Ureter (tissue), 1 donor: ENCODE data around the gene CCDC152. TPM values are rescaled to one million over a fixed set of nuclear protein-coding genes. Genes with fewer than 3 reads are reported as not detected.
"Not testable (repeated sequence)": the region's sequence is repeated elsewhere in the genome, so short reads cannot be mapped to it uniquely, and the experiment has no call there.

ENCODE experiments used
- DNase-seq: peaks from one replicate; pipeline ENCODE4 v3.0.0-alpha.2; 2020; ENCODE audit warnings: low spot score
- total RNA-seq: library from RNA; stranded (reverse); gene quantifications from one replicate; pipeline ENCODE4 v1.2.4, GENCODE V29; 2023
- donor health status: DM: yes; HTN: yes; CAD: no.

CCDC152 gene
- total RNA-seq, 1 donor from 2014 or later: 0.47 TPM

DNA sequence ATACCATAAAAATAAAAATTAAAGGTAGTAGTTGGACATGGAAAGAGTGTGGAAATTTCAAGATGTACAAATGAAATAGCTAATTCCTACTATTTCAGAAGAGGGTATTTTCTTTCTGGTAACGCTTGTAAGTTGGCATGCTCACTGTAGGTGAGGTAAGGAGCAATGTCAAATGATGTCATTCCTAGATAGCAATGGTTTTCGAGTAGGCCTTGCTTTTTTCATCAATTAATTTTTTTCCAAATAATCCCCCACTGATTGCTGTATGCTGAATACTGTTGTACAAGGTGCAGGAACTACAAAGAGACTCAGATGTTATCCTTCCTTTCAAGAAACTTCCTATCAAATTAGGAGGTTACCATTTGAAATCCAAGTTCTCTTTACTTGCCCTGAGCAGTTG lies 56.0 kb downstream of the CCDC152 start:
- DNase-seq: no peak

GRCh38 chr5:42813533-42813932 lies 56.9 kb downstream of the CCDC152 start:
- DNase-seq: no peak

DNA sequence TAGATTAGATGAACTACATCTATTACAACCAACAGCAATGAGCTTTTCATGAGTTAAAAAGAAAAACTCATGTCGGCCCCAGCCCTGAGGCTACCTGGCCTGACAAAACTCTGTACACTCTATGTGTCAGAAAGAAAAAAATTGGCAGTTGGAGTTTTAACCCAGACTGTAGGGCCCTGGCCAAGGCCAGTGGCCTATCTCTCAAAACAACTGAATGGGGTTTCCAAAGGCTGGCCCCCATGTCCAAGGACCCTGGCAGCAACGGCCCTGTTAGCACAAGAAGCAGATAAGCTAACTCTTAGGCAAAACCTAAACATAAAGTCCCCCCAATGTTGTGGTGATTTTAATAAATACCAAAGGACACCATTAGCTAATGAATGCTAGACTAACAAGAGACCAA lies 59.9 kb downstream of the CCDC152 start:
- not testable (repeated sequence) for DNase-seq

DNA sequence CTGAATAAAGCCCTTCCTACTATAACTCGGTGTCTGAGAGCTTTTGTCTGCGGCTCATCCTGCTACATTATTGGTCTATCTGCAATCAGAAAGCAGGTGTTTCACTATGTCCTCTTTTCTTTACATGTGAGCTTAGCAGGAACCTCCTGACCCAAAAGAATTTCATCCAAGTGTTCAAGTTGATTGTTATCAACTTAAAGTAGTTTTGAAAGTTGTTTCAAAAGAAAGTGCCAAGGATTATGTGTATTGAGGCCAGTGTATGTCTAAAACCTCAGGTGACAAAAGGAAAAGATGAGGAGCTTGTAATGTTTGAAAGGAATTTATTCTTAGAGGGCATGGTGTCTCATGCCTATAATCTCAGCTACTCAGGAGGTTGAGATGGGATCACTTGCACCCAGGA lies 63.1 kb downstream of the CCDC152 start:
- no peak for DNase-seq

DNA sequence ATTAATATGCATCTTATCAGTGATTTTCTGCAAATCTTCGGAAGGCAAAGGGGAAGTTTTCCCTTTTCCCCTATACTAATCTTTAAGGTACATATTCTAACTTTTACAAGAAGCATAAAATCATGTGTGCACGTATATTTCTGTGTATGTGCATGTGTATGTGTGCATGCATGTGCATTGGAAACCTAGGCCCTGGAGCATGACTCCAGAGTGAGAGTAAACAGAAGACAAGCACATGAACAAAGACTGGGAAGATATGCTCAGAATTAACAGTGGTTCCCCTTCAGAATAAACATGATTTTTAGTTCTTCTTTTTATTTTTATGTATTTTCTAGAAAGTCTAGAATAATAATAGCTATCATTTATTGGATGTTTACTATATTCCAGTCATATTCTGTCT lies 65.9 kb downstream of the CCDC152 start:
- DNase-seq: no peak

- DNase-seq: no peak
These were observed 67.8 kb downstream of the CCDC152 start for GRCh38 chr5:42824347-42824976.

GRCh38 chr5:42825422-42826148 lies 69.0 kb downstream of the CCDC152 start:
- DNase-seq: no peak

- DNase-seq: no peak
These were observed 70.3 kb downstream of the CCDC152 start for GRCh38 chr5:42826757-42827515.

DNA sequence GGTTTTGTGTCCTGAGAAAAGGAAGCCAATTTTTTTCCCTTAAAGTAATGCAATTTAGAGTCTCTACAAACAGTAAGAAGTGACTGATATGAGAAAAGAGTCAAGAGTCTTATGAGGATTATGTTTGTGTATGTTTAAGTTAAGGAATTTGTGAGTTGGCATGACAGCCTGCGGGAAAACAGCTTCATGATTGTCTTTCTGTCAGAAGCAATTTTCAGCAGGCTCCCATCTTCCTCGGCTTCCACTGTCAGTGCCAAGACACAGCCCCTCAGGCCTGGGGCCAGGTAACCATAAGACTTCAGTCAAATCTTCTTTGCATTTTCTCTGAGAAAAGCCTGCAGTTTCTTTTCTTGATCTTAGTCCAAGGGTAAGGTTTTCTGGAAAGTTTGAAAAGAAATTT lies 72.1 kb downstream of the CCDC152 start:
- no peak for DNase-seq

DNA sequence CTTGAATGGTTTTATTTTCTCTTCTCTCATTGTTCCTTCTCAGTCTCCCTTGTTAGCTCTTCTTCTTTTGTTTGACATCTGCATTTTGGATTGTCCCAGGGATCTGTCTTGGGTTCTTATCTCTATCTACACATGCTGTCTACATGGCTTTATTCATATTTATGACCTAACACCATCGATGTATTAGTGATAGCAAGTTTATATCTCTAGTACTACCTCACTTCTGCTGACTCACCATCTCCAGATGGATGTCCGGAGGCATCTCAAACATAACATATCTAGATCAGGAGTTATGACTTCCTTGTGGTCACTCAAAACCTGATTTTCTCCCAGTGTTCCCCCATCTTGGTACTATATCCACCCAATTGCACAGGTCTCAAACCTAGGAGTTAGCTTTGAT lies 74.3 kb downstream of the CCDC152 start:
- DNase-seq: no peak

DNA sequence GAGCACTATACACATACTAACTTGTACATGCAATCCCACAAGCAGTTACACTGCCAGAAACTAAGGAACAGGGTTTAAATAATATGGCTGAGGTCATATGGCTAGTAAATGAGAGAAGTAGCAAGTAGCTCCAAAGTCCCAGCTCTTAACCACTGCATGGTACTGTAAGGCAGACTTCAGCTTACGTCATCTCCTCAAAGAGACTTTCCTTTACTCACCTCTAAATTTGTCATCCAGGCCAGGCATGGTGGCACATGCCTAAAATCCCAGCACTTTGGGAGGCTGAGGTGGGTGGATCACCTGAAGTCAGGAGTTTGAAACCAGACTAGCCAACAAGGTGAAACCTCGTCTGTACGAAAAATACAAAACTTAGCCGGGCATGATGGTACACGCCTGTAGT lies 75.4 kb downstream of the CCDC152 start:
- DNase-seq: no peak

DNA sequence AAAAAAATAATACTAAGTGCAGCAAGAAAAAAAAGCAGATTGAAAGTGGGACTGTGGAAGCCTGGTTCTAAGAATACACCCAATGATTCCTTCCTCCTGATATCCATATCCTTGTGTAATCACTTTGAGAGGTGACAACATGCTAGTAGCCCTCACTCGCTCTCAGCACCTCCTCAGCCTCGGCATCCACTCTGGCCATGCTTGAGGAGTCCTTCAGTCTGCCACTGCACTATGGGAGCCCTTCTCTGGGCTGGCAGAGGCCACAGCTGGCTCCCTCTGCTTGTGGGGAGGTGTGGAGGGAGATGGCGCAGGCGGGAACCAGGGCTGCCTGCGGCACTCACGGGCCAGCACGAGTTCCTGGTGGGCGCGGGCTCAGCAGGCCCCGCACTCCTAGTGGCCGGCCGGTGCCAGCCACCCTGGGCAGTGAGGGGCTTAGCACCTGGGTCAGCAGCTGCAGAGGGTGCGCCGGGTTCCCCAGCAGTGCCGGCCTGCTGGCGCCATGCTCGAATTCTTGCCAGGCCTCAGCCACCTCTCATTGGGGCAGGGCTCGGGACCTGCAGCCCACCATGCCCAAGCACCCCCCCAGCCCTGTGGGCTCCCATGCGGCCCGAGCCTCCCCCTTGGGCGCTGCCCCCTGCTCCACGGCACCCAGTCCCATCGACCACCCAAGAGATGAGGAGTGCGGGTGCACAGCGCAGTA lies 79.6 kb downstream of the CCDC152 start:
- no peak for DNase-seq

GRCh38 chr5:42837601-42838000 lies 81.0 kb downstream of the CCDC152 start:
- no peak for DNase-seq

GRCh38 chr5:42839196-42839595 lies 82.6 kb downstream of the CCDC152 start:
- DNase-seq: no peak

DNA sequence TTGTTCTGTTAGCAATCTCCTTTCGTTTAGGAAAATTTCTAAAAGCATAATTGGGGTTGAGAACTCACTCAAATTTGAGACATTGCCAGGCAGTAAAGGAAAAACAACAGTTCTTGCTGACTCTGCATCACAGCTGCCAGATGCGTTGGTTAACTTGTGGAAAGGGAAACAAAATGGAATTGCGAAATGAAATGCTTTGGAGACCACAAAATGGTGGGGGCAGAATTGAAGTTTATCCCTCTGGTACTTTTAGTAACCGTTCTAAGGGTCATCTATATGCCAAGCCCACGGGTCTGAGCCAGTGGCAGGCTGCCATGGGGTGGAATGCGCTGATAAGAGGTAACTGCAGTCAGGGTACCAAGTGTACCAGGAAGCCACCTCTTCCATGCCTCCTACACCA lies 83.7 kb downstream of the CCDC152 start:
- peak; percentile 51 for DNase-seq

GRCh38 chr5:42840842-42841567 lies 84.4 kb downstream of the CCDC152 start:
- DNase-seq: no peak

DNA sequence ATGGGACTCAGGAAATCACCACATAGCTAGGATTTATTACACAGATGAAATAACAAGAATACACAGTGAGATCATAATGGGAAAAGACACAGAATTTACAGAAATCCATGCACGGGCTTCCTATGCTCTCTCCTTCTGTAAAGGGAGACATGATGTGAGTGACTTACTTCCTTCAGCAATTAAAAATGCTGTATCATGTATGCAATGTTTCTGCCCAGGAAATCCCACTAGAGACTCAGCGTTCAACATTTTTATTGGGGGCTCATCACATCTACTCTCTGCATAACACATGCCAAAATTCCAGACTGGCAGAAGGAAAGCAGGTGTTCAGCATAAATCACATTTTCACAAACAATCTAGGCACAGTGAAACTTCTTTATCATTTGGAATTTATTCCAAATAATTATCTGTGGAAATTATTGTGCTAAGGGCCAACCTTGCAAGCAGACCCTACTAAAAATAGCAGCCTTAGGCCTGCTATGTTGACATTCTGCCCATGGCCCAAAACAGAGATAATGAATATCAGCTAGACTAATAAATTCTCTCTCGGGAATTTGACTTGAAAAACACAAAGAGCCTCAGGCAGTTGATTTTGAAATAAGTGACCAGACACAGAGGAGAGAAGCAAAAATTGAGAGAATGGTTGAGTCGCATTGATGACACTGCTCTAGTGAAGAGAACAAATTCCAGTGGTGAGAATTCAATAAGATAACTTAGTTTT lies 86.5 kb downstream of the CCDC152 start:
- DNase-seq: no peak

DNA sequence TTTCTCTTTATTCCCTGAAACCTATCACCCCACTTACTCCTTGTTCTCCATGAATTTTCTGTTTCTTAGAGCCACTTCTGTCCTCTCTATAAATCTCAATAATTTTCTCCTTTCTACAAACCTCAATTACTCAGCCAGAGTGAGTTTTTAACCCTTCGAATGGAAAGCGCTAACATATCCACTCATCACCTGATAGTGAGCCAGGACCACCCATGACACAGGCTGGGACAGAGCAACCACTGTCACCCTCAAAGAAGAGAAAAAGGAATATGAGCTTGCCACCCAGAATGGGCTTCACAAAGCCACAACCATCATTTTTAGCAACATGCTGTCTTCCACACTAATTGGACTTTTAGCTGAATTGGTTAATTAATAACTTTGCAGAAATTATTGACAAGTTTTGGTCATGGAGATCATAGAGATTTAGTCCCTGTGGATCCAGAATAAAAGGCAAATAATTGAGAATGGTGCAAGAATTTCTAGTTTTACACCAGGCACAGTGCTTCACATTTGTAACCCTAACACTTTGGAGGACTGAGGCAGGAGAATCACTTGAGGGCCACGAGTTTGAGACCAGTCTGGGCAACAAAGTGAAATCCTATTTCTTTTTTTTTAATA lies 87.2 kb downstream of the CCDC152 start:
- DNase-seq: no peak

DNA sequence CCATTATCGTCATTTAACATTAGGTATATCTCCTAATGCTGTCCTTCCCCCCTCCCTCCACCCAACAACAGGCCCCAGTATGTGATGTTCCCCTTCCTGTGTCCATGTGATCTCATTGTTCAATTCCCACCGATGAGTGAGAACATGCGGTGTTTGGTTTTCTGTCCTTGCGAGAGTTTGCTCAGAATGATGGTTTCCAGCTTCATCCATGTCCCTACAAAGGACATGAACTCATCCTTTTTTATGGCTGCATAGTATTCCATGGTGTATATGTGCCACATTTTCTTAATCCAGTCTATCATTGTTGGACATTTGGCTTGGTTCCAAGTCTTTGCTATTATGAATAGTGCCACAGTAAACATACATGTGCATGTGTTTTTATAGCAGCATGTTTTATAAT lies 87.8 kb downstream of the CCDC152 start:
- not testable (repeated sequence) for DNase-seq

GRCh38 chr5:42848545-42848944 lies 91.9 kb downstream of the CCDC152 start:
- DNase-seq: no peak
